ENCODE data around the gene ARHGEF9. TPM values are rescaled to one million over a fixed set of nuclear protein-coding genes. Genes with fewer than 3 reads are reported as not detected.

The ARHGEF9 gene
- total and polyA plus RNA-seq, 2 donors (not counting 1 experiment from before 2014, with no cell fraction given), result 11.5 to 18.5 TPM

GRCh38 chrX:63746278-63746677 is 38.7 kb downstream of the ARHGEF9 start:
- Histone ChIP-seq H3K4me2 (ENCODE audit: extremely low read depth, insufficient read depth, low read length) (no peak overlapping the region), H2AFZ (ENCODE audit: low read length) (no peak overlapping the region), H3K4me3 (replicated peaks in 1 of 4; ENCODE audit: control extremely low read depth in 1 of 4, insufficient read depth in 1 of 4, low read depth in 3 of 4, low read length in 4 of 4) (no peak overlapping the region), H3K27ac (ENCODE audit: insufficient read depth, low read length) (no peak overlapping the region), H3K79me2 (ENCODE audit: control insufficient read depth, insufficient read depth, low read length) (no peaks in the 10 kb centered on the region), H3K36me3 (ENCODE audit: control insufficient read depth, insufficient read depth, low read length) (no peaks in the 10 kb centered on the region), H3K9ac (ENCODE audit: insufficient read depth, low read length) (no peak overlapping the region), H3K4me1 (ENCODE audit: control insufficient read depth, extremely low read depth, insufficient read depth, low read length) (peaks cover 2% of the 10 kb centered on the region), H4K20me1 (ENCODE audit: control insufficient read depth, extremely low read depth, insufficient read depth, low read length) (no peaks in the 10 kb centered on the region), H3K9me3 (ENCODE audit: control insufficient read depth, insufficient read depth, low read depth, low read length) (no peaks in the 10 kb centered on the region), H3K27me3 (ENCODE audit: control insufficient read depth, insufficient read depth, low read length) (no peaks in the 10 kb centered on the region)
- TF ChIP-seq EZH2 (IDR thresholded peaks at IDR 0.05; ENCODE audit: low read length, missing control alignments) (no peak), CTCF (conservative IDR thresholded peaks at IDR 0.05 in 1 of 2, IDR thresholded peaks at IDR 0.05 in 1 of 2; ENCODE audit: low read depth in 1 of 2, low read length in 2 of 2) (no peak)
- DNase-seq (ENCODE audit: low read depth in 2 of 2), result no peak

GRCh38 chrX:63744850-63745394 is 40.1 kb downstream of the ARHGEF9 start:
- no peaks in the 10 kb centered on the region for H4K20me1 ChIP-seq (ENCODE audit: control insufficient read depth, extremely low read depth, insufficient read depth, low read length)
- DNase-seq (ENCODE audit: low read depth in 2 of 2), result no peak
- H3K27ac ChIP-seq (ENCODE audit: insufficient read depth, low read length), result no peak overlapping the region
- H3K4me1 ChIP-seq (ENCODE audit: control insufficient read depth, extremely low read depth, insufficient read depth, low read length), result peaks cover 2% of the 10 kb centered on the region
- H3K79me2 ChIP-seq (ENCODE audit: control insufficient read depth, insufficient read depth, low read length), result no peaks in the 10 kb centered on the region
- no peak overlapping the region for H3K9ac ChIP-seq (ENCODE audit: insufficient read depth, low read length)
- no peaks in the 10 kb centered on the region for H3K9me3 ChIP-seq (ENCODE audit: control insufficient read depth, insufficient read depth, low read depth, low read length)
- no peak overlapping the region for H3K4me3 ChIP-seq (replicated peaks in 1 of 4; ENCODE audit: control extremely low read depth in 1 of 4, insufficient read depth in 1 of 4, low read depth in 3 of 4, low read length in 4 of 4)
- H2AFZ ChIP-seq (ENCODE audit: low read length), result no peak overlapping the region
- H3K4me2 ChIP-seq (ENCODE audit: extremely low read depth, insufficient read depth, low read length), result no peak overlapping the region
- no peaks in the 10 kb centered on the region for H3K27me3 ChIP-seq (ENCODE audit: control insufficient read depth, insufficient read depth, low read length)
- no peaks in the 10 kb centered on the region for H3K36me3 ChIP-seq (ENCODE audit: control insufficient read depth, insufficient read depth, low read length)
- no peak for TF ChIP-seq CTCF (conservative IDR thresholded peaks at IDR 0.05 in 1 of 2, IDR thresholded peaks at IDR 0.05 in 1 of 2; ENCODE audit: low read depth in 1 of 2, low read length in 2 of 2)
- TF ChIP-seq EZH2 (IDR thresholded peaks at IDR 0.05; ENCODE audit: low read length, missing control alignments), result no peak

GRCh38 chrX:63743596-63743995 is 41.4 kb downstream of the ARHGEF9 start:
- H3K4me3 ChIP-seq (replicated peaks in 1 of 4; ENCODE audit: control extremely low read depth in 1 of 4, insufficient read depth in 1 of 4, low read depth in 3 of 4, low read length in 4 of 4), result no peak overlapping the region
- H3K4me2 ChIP-seq (ENCODE audit: extremely low read depth, insufficient read depth, low read length), result no peak overlapping the region
- no peaks in the 10 kb centered on the region for H4K20me1 ChIP-seq (ENCODE audit: control insufficient read depth, extremely low read depth, insufficient read depth, low read length)
- no peaks in the 10 kb centered on the region for H3K79me2 ChIP-seq (ENCODE audit: control insufficient read depth, insufficient read depth, low read length)
- H2AFZ ChIP-seq (ENCODE audit: low read length), result no peak overlapping the region
- no peak for DNase-seq (ENCODE audit: low read depth in 2 of 2)
- no peak overlapping the region for H3K9ac ChIP-seq (ENCODE audit: insufficient read depth, low read length)
- H3K27me3 ChIP-seq (ENCODE audit: control insufficient read depth, insufficient read depth, low read length), result no peaks in the 10 kb centered on the region
- TF ChIP-seq EZH2 (IDR thresholded peaks at IDR 0.05; ENCODE audit: low read length, missing control alignments), result no peak
- no peak overlapping the region for H3K27ac ChIP-seq (ENCODE audit: insufficient read depth, low read length)
- H3K4me1 ChIP-seq (ENCODE audit: control insufficient read depth, extremely low read depth, insufficient read depth, low read length), result peaks cover 2% of the 10 kb centered on the region
- H3K36me3 ChIP-seq (ENCODE audit: control insufficient read depth, insufficient read depth, low read length), result no peaks in the 10 kb centered on the region
- H3K9me3 ChIP-seq (ENCODE audit: control insufficient read depth, insufficient read depth, low read depth, low read length), result no peaks in the 10 kb centered on the region

All from fibroblast of lung (primary cell).